ENCODE results near the gene FIG4. TPM values are rescaled to one million over a fixed set of nuclear protein-coding genes. Genes with fewer than 3 reads are reported as not detected.

Gene FIG4
- total RNA-seq, 1 experiment from 2014 or later, result 23.1 TPM

DNA sequence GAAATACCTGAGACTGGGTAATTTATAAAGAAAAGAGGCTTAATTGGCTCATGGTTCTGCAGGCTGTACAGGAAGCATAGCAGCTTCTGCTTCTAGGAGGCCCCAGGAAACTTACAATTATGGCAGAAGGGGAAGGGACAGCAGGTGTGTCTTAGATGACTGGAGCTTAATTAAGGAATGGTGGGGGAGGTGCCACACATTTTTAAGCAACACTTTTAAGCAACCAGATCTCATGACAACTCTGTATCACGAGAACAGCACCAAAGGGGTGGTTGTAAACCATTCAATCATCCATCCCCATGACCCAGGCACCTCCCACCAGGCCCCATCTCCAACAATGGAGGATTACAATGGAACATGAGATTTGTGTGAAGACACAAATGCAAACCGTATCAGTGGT is 26.9 kb downstream of the FIG4 start:
- H2AFZ ChIP-seq (ENCODE audit: low read length), result no peak overlapping the region
- H2BK12ac ChIP-seq (ENCODE audit: insufficient read length, low read depth, low read length), result no peak overlapping the region
- no peaks in the 10 kb centered on the region for H3K79me2 ChIP-seq (ENCODE audit: insufficient read depth, low read length)
- no peaks in the 10 kb centered on the region for H4K20me1 ChIP-seq (ENCODE audit: control insufficient read depth, insufficient read depth, insufficient read length)
- H3K4me3 Mint-ChIP-seq, result no peak overlapping the region
- H2BK20ac ChIP-seq (ENCODE audit: low read depth, low read length, poor library complexity, severe bottlenecking), result no peak overlapping the region
- H3K27ac Mint-ChIP-seq, result no peak overlapping the region; a peak in 3 of 7 replicates
- H4K91ac ChIP-seq (ENCODE audit: insufficient read length, low read depth, low read length), result no peak overlapping the region
- H3K4me1 ChIP-seq (ENCODE audit: insufficient read depth, low read length), result no peaks in the 10 kb centered on the region
- no peak overlapping the region for H3K18ac ChIP-seq (ENCODE audit: insufficient read length, low read depth, low read length)
- H4K8ac ChIP-seq (replicated peaks; ENCODE audit: insufficient read length, low read depth, low read length), result no peak overlapping the region
- no peaks in the 10 kb centered on the region for H3K79me1 ChIP-seq (ENCODE audit: insufficient read depth, low read depth, low read length, poor library complexity, severe bottlenecking)
- no peak overlapping the region for H3K27ac ChIP-seq (ENCODE audit: insufficient read length, low read depth, low read length)
- H2BK15ac ChIP-seq (ENCODE audit: low read depth, low read length), result no peak overlapping the region
- no peak overlapping the region for H2BK120ac ChIP-seq (ENCODE audit: low read depth, low read length, poor library complexity, severe bottlenecking)
- H3K27me3 ChIP-seq (ENCODE audit: insufficient read depth, low read length), result no peaks in the 10 kb centered on the region
- H4K5ac ChIP-seq (ENCODE audit: insufficient read length, low read depth, low read length), result no peak overlapping the region
- no peaks in the 10 kb centered on the region for H3K9me3 Mint-ChIP-seq
- no peak overlapping the region for H3K23ac ChIP-seq (ENCODE audit: insufficient read length, low read depth, low read length)
- H3K27me3 Mint-ChIP-seq (ENCODE audit: low read depth), result no peaks in the 10 kb centered on the region
- H2AK5ac ChIP-seq (ENCODE audit: insufficient read length, low read length), result no peak overlapping the region
- TF ChIP-seq, protein P1, sequence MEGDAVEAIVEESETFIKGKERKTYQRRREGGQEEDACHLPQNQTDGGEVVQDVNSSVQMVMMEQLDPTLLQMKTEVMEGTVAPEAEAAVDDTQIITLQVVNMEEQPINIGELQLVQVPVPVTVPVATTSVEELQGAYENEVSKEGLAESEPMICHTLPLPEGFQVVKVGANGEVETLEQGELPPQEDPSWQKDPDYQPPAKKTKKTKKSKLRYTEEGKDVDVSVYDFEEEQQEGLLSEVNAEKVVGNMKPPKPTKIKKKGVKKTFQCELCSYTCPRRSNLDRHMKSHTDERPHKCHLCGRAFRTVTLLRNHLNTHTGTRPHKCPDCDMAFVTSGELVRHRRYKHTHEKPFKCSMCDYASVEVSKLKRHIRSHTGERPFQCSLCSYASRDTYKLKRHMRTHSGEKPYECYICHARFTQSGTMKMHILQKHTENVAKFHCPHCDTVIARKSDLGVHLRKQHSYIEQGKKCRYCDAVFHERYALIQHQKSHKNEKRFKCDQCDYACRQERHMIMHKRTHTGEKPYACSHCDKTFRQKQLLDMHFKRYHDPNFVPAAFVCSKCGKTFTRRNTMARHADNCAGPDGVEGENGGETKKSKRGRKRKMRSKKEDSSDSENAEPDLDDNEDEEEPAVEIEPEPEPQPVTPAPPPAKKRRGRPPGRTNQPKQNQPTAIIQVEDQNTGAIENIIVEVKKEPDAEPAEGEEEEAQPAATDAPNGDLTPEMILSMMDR (conservative IDR thresholded peaks at IDR 0.05), result no peak
- H3K4me2 ChIP-seq (ENCODE audit: insufficient read depth, insufficient read length, low read length), result no peak overlapping the region
- H3K36me3 Mint-ChIP-seq (ENCODE audit: insufficient read depth in 1 of 3, low read depth in 3 of 3), result peaks cover 0 to 12% (median 6%) of the 10 kb centered on the region in 3 experiments; a peak in 3 of 7 replicates
- H3K4me1 Mint-ChIP-seq, result peaks cover 5 to 12% of the 10 kb centered on the region in 2 experiments; a peak in 2 of 4 replicates
- H2BK5ac ChIP-seq (ENCODE audit: insufficient read length, low read length), result no peak overlapping the region
- H3K4ac ChIP-seq (ENCODE audit: low read depth, low read length), result no peak overlapping the region
- H3K14ac ChIP-seq (ENCODE audit: insufficient read depth, low read length), result no peak overlapping the region
- WGBS (ENCODE audit: extremely low coverage, insufficient read length, low lambda C conversion rate), result no CpG with 5 or more reads among the region's 2 CpGs
- H3K9me3 ChIP-seq (ENCODE audit: control insufficient read depth, low read depth, low read length), result no peaks in the 10 kb centered on the region
- H3K9ac ChIP-seq (ENCODE audit: extremely low read depth, insufficient read length, low read length), result no peak overlapping the region
- H3K23me2 ChIP-seq (ENCODE audit: insufficient read length, low read depth, low read length, poor library complexity, severe bottlenecking), result no peaks in the 10 kb centered on the region
- no peak overlapping the region for H3T11ph ChIP-seq (ENCODE audit: low read length)
- H3K56ac ChIP-seq (ENCODE audit: insufficient read length, low read depth, low read length), result no peak overlapping the region
- no peak for DNase-seq
